Nephron (organoid): ENCODE results near the gene NTRK1.
A peak's percentile ranks its signal among the peaks of the same experiment; 100 is the strongest.

Experiments used
- H3K27ac Mint-ChIP-seq, 3 experiments: 2 replicates each; pipeline ENCODE4 v1.8.0; 2020; ENCODE audit warnings: mixed read lengths in 3 of 3, mild to moderate bottlenecking in 2 of 3, moderate library complexity in 1 of 3
- H3K27me3 Mint-ChIP-seq: 2 replicates; pipeline ENCODE4 v1.8.0; 2021; ENCODE audit warnings: low read depth, mild to moderate bottlenecking, moderate library complexity, mixed read lengths
- H3K36me3 Mint-ChIP-seq: 2 replicates; pipeline ENCODE4 v1.8.0; 2020; ENCODE audit warnings: low read depth, mixed read lengths
- H3K4me1 Mint-ChIP-seq: 2 replicates; pipeline ENCODE4 v1.8.0; 2020; ENCODE audit warnings: mixed read lengths
- H3K4me3 Mint-ChIP-seq, 3 experiments: 2 replicates each; pipeline ENCODE4 v1.8.0; 2020; ENCODE audit warnings: mild to moderate bottlenecking in 3 of 3, mixed read lengths in 3 of 3, moderate library complexity in 2 of 3
- H3K9me3 Mint-ChIP-seq: 2 replicates; pipeline ENCODE4 v1.8.0; 2020; ENCODE audit warnings: mixed read lengths
- TF ChIP-seq, protein P1 (sequence below), 3 experiments: fragments of 200-600 bp; sonication (generic); IDR thresholded peaks; one replicate each; pipeline ENCODE4 v1.5.0; 2021; ENCODE audit warnings: antibody characterized with exemption in 3 of 3; ENCODE audit not compliant: unreplicated experiment in 3 of 3

NTRK1 gene

DNA sequence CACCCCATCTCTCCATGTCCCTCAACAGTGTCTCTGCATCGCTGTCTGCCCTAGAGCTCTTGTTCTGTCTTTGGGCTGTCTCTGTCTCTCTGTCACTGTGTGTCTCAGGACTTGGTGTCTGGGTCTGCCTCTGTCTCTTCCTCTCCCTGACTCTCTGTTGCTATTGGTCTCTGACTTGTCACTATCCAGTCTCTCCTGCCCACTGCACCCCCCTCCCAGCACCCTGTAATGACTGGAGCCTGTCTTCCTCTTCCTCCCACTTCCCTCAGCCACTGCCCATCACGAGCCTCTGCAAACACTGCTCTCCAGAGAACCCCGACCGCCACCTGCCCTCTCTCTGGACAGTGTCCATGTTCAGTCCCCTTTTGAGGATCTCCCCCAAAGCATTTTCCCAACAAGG is 45.0 kb downstream of the NTRK1 start:
- peaks cover 11% of the 10 kb centered on the region for H3K27me3 Mint-ChIP-seq
- H3K27ac Mint-ChIP-seq: peak overlapping the region; percentile 31 to 40 (median 35)
- H3K9me3 Mint-ChIP-seq: no peaks in the 10 kb centered on the region
- H3K4me1 Mint-ChIP-seq: peaks cover 49% of the 10 kb centered on the region
- peaks cover 10% of the 10 kb centered on the region for H3K36me3 Mint-ChIP-seq
- TF ChIP-seq, protein P1, sequence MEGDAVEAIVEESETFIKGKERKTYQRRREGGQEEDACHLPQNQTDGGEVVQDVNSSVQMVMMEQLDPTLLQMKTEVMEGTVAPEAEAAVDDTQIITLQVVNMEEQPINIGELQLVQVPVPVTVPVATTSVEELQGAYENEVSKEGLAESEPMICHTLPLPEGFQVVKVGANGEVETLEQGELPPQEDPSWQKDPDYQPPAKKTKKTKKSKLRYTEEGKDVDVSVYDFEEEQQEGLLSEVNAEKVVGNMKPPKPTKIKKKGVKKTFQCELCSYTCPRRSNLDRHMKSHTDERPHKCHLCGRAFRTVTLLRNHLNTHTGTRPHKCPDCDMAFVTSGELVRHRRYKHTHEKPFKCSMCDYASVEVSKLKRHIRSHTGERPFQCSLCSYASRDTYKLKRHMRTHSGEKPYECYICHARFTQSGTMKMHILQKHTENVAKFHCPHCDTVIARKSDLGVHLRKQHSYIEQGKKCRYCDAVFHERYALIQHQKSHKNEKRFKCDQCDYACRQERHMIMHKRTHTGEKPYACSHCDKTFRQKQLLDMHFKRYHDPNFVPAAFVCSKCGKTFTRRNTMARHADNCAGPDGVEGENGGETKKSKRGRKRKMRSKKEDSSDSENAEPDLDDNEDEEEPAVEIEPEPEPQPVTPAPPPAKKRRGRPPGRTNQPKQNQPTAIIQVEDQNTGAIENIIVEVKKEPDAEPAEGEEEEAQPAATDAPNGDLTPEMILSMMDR (IDR thresholded peaks at IDR 0.05; ENCODE audit: unreplicated experiment in 3 of 3): no peak
- no peak overlapping the region for H3K4me3 Mint-ChIP-seq

- Mint-ChIP-seq H3K4me1 (peaks cover 45% of the 10 kb centered on the region), H3K4me3 (no peak overlapping the region), H3K27ac (peak overlapping the region in 2 of 3 experiments; percentile 1 to 40), H3K27me3 (peaks cover 11% of the 10 kb centered on the region), H3K9me3 (no peaks in the 10 kb centered on the region), H3K36me3 (peaks cover 10% of the 10 kb centered on the region)
- TF ChIP-seq, protein P1 (IDR thresholded peaks at IDR 0.05; ENCODE audit: unreplicated experiment in 3 of 3): no peak
Observed at GRCh38 chr1:156906206-156906906, 45.7 kb downstream of the NTRK1 start.

DNA sequence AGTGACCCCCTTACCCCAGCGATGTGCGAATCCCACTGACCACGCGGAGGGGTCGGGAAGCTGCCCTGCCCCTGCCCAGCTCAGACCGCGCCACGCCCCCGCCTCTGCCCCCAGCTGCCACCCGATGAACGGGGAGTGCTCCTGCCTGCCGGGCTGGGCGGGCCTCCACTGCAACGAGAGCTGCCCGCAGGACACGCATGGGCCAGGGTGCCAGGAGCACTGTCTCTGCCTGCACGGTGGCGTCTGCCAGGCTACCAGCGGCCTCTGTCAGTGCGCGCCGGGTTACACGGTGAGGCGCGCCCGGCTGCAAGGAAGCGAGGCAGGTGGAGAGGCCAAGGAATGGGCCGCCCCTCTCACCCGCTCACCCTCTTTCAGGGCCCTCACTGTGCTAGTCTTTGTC is 47.9 kb downstream of the NTRK1 start:
- TF ChIP-seq, protein P1 (IDR thresholded peaks at IDR 0.05; ENCODE audit: unreplicated experiment in 3 of 3): no peak
- Mint-ChIP-seq H3K9me3 (no peaks in the 10 kb centered on the region), H3K4me1 (peaks cover 34% of the 10 kb centered on the region), H3K27ac (peak overlapping the region in 1 of 3 experiments; percentile 47), H3K36me3 (peaks cover 10% of the 10 kb centered on the region), H3K27me3 (peaks cover 11% of the 10 kb centered on the region), H3K4me3 (no peak overlapping the region)

DNA sequence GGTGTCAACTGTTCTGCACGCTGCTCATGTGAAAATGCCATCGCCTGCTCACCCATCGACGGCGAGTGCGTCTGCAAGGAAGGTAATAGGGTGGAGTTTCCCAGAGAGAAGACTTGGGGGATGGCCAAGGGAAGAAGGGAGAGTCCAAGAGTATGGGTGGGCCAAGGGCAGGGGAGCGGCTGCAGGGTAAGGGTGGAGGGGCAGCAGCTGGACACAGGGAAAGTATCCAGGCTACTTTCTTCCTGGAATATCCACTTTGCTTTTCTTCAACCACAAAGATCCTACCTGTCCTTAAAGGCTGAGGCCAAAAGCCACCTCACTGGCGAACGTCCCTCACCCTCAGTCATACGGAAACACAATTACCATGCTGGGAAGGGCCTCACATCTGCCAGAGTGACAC is 48.3 kb downstream of the NTRK1 start:
- Mint-ChIP-seq H3K27ac (peak overlapping the region in 2 of 3 experiments; percentile 33 to 47), H3K4me1 (peaks cover 34% of the 10 kb centered on the region)

GRCh38 chr1:156909671-156910070 is 49.0 kb downstream of the NTRK1 start:
- Mint-ChIP-seq H3K4me3 (no peak overlapping the region), H3K4me1 (peaks cover 37% of the 10 kb centered on the region)

More for the DNA sequence above, 48.3 kb downstream of the NTRK1 start:
- H3K27me3 Mint-ChIP-seq: peaks cover 11% of the 10 kb centered on the region
- peaks cover 13% of the 10 kb centered on the region for H3K36me3 Mint-ChIP-seq
- no peaks in the 10 kb centered on the region for H3K9me3 Mint-ChIP-seq
- no peak overlapping the region for H3K4me3 Mint-ChIP-seq
- TF ChIP-seq, protein P1 (IDR thresholded peaks at IDR 0.05; ENCODE audit: unreplicated experiment in 3 of 3): no peak

More at GRCh38 chr1:156909671-156910070, 49.0 kb downstream of the NTRK1 start:
- TF ChIP-seq, protein P1 (IDR thresholded peaks at IDR 0.05; ENCODE audit: unreplicated experiment in 3 of 3): no peak
- H3K9me3 Mint-ChIP-seq: no peaks in the 10 kb centered on the region
- peaks cover 20% of the 10 kb centered on the region for H3K36me3 Mint-ChIP-seq
- peaks cover 11% of the 10 kb centered on the region for H3K27me3 Mint-ChIP-seq
- H3K27ac Mint-ChIP-seq: no peak overlapping the region
